T-helper 1 cell treated with Interleukin-12 subunit alpha and Interleukin-12 subunit beta and Interleukin-4 antibody, amounts not matched to agents 30 ng/mL and 1 ng/mL, for 36 hours (primary cell): ENCODE results near the gene HOXB2. TPM values are rescaled to one million over a fixed set of nuclear protein-coding genes. Genes with fewer than 3 reads are reported as not detected.

Experiments used
- intact Hi-C: fragments of 100-400 bp; cut with micrococcal nuclease; formaldehyde crosslinking; loops from one replicate; pipeline ENCODE4 v1.15.1; 2024
- total RNA-seq: library from RNA; stranded (reverse); gene quantifications from 2 replicates; pipeline ENCODE4 v1.2.3, GENCODE V29; 2022

The HOXB2 gene
- total RNA-seq, 1 donor from 2014 or later = 37.5 TPM

- intact Hi-C loops = no loop called here
Measured at GRCh38 chr17:48555258-48556228, 10.6 kb upstream of the HOXB2 start.

DNA sequence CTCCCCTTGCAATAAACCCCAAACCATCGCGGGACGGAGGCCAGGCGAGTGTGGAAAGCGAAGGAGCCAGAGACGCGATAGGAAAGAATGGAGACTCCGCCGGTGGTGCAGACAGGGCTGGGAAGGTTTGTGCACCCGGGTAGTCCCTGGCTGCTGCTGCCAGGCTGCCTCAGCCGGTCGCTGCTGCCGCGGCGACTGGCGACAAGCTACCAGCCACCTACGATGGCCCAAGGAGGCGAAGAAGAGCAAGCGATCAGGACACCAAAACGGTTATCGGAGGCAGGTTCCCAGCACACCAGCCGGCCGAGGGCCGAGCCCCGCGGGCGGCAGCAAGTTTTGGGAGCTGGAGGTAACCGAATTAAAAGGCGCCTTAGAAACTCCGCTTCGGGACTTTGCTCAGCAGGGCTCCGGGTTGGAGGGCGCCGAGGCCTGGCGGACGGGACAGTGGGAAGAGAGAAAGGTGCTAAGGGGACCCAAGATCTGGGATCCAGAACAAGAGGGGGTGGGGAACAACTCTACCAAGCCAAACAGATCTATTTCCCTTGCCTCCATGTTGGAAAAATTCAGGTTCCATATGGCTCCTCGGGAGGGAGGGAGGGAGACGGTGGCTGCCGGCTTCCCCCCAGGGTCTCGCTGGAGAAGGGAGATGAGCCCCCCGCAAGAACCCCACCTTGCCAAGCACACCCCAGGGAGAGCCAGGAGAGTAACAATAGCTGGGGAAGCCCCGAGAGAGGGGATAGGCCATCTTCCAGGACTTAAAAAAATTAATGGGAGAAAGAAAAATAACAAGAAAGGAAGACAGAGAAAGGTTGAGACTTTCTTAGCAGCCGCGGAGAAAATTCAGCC lies 9.7 kb upstream of the HOXB2 start:
- intact Hi-C loops = no loop called here

- intact Hi-C loops = no loop called here
Measured at GRCh38 chr17:48553826-48554225, 8.9 kb upstream of the HOXB2 start.

DNA sequence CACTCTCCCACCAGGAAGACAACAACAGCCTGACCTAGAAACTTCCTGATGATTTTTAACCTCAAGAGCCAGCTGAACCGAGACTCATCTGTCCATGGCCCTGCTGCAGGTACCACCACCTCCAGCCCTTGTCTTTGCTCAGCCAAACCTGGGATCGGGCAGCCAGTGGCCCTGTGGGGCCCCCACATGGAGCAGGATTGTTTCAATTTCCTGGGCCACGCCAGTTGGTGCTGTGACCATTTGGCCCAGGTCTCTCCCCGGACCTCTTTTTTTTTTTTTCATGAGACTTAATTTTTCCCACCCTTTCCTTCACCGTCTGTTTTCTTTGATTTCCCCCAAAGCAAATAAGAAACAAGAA lies 8.3 kb upstream of the HOXB2 start:
- intact Hi-C loops = no loop called here

GRCh38 chr17:48552466-48553189 lies 7.7 kb upstream of the HOXB2 start:
- intact Hi-C loops = no loop called here

DNA sequence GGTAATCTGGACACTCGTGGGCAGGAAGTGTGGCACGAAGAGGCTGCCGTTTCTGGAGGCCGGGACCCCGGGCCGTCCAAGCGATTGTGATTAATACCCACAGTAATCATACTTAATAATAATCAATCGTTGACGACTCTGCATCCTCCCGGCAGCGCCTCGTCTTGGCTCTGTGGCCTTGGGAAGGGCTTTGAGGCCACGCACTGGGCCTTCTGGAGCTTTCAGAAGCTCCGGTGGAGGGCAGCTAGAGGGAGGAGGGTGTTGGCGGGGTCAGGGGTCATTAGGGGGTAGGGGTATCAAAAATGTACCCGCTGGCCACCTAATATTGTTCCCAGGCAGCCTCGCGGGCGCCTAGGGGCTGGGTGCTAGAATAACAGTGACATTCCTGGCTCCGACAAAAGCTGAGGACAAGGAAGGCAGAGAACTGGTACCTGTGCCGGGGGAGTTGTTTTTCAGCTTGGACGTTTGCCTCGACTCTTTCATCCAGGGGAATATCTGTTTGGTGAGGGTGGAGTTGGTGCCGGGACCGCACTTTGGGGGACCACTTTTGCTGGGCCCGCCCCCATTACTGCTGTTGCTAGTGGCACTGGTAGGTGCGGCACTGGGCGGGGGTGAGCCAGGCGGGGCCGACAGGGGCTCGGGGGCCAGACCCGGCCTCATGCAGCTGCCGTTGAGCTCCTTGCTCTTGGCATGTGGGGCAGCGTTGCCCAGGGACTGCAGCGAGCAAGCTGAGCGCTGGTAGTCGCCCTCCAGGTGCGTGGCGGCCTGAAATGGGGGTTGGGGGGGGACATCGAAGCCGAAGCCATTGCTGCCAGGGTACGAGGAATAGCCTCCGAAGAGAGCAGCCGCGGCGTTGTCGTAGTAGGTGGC lies 6.9 kb upstream of the HOXB2 start:
- intact Hi-C loops = no loop called here

DNA sequence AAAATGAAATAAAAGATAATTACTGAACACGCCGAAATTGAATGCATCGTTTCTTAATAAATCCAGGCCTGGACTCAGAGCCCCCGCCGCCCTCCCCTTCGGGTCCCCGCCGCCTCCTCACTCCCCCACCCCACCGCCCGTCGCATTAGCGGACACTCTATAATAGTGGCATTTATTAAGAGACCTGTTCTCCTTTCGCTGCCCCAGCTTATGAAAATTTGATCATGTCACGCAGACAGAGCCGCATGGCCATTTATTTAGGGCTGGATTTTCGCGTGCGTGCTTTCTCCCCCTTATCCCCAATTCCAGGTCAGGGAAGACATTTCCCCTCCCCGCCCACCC lies 6.3 kb upstream of the HOXB2 start:
- intact Hi-C loops = no loop called here

DNA sequence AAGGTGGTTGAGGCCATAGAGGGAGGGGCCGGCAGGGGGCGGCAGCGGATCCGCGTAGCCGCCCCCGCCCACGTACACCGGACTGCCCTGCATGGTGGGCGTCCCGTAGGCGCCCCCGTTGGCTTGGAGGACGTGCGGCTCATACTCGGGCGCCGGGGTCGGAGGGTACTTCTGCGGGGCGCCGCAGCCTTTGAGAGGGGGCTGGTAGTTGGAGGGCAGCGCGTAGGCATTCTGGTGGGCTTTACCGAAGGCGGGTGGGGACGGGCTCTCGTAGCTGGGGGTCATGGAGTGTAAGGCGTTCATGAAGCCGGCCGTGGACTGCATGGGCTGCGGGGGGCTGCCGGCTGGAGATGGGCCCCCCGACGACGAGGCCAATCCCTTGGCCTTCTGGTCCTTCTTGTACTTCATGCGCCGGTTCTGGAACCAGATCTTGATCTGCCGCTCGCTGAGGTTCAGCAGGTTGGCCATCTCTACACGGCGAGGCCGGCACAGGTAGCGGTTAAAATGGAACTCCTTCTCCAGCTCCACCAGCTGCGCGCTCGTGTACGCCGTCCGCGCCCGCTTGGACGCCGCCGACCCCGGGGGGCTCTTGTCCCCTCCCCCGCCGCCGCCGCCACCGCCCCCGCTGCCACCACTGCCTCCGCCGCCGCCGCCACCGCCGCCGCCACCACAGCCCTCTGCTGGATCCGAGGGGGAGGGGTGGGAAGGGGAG lies 5.7 kb upstream of the HOXB2 start:
- intact Hi-C loops = no loop called here

GRCh38 chr17:48549914-48550501 lies 5.1 kb upstream of the HOXB2 start:
- intact Hi-C loops = no loop called here

DNA sequence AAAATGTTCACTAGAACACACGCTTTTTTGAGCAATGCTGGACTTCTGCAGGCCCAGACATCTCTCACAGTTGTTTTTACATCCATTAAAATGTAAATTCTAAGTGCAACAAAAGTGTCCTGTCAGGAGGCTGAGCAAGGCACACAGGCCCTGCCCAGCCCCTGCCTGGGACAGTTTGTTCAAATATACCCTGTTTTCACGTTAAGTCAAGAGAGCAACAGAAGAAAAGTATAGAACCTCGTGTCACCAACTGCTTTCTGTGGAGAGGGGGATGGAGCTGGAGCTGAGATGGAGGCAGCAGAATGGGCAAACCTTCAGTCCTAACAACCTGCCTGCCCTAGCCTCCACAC lies 4.3 kb upstream of the HOXB2 start:
- intact Hi-C loops = no loop called here

DNA sequence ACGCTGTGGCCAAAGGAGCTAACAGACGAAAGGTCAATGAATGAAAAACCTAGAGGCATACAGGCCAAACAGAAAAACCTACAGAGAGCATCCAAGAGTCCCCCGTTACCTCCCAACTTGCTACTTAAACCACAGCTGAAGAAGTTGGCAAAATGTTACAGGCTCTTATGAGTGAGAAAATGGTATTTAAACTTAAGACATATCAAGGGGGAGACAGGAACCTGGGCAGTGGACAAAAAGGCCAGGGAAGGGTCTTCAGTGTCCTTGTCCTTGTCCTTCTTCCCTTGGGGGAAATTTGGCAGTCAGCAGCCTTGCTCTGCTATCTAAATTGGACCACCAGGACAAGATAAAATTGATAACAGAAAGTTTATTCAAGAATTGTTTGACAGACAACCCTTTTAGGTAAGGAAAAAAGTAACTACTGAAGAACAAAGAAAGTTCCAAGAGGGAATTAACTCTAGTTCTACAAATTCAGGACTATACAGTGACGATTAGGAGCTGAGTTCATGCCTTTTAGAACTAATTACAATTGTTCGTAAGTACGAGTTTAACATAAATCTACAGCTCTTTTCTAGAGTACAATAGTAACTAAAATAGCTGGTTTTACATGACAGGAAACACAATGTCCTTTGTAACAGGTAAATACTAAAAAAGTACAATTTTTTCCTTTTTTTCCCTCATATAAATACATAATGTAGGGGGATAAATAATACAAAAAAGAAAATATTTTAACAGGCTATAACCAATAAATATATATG lies 3.8 kb upstream of the HOXB2 start:
- intact Hi-C loops = no loop called here

GRCh38 chr17:48547808-48548522 lies 3.1 kb upstream of the HOXB2 start:
- intact Hi-C loops = no loop called here

DNA sequence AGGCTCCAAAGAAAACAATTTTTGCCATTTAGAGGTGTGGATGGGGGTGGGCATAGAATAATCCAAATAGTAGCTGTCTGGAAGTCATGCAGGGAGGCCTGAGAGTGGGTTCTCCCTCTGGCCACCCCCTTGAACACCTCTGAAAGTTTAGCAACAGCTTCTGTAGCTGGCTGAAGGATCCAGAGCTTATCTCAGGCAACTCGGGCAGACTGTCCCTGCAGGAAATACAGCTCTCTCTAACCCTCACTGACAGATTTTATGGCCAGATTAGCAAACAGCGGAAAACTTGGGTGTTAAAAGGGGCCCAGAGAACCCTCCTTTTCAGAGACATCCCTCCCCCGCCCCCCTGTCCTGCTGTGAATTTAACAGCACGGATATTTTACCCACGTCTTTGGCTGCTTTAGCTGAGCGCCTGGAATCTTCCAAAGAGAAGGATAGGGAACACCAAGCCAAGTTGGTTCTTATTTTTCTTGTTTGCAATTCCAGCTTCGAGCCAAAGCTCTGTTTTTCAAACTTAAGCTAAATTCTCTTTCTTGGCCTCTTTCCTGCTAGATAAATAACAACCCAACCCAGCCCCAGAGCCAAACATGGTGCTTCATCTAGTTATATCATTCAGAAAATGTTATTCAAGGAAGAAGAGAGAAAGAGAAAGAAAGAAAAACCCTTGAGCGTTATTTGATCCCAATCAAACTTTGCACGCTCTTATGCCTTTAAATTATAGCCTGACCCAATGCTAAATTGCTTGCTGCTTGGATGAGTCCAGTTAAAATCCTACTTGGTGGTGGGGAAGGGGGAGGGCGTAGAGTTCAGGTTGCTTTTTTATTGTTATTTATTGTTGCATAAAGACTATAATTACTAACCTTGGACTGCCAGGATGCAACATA lies 2.3 kb upstream of the HOXB2 start:
- intact Hi-C loops = no loop called here

- intact Hi-C loops = no loop called here
Measured at GRCh38 chr17:48546137-48546923, 1.4 kb upstream of the HOXB2 start.

DNA sequence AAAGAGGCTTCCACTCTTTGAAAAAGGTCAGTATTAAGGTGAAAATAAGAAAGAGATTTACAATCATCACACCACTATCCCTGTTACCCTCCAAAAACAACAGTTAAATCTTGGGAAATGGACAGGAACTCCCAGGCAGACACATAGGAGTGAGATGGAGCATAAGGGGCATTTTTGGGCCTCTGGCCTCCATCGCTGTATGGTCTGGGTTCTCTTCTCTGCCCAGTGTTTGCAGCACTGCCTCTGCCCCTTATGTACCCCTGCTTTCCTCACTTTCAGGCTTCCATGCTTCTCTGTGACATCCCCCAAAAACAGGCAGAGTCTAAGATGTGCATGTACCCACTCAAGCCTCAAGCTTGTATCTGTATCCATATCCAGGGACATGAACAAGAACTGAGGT lies 630 bp upstream of the HOXB2 start:
- intact Hi-C loops = no loop called here

GRCh38 chr17:48544349-48545021 lies 424 bp downstream of the HOXB2 start:
- intact Hi-C loops = no loop called here
